HepG2 (cell line): ENCODE results near the gene MC3R.

Experiments used
- BHLHE40 ChIP-seq: IDR thresholded peaks from 2 replicates; pipeline ENCODE4 v1.6.1; 2011; ENCODE audit warnings: low read length, improper control_type of control experiment
- CTCF ChIP-seq: sonication (generic); formaldehyde crosslinking; IDR thresholded peaks from 2 replicates; pipeline ENCODE4 v1.5.0; 2020; ENCODE audit warnings: mild to moderate bottlenecking, missing genetic modification reagents, moderate library complexity
- GABPB1 ChIP-seq: IDR thresholded peaks from 2 replicates; pipeline ENCODE4 v1.6.1; 2016; ENCODE audit warnings: mild to moderate bottlenecking, missing genetic modification reagents, moderate library complexity, missing compliant biosample characterization
- GTF2F1 ChIP-seq: fragments of 150-350 bp; IDR thresholded peaks from 2 replicates; pipeline ENCODE4 v1.6.1; 2014; ENCODE audit warnings: low read length
- KMT2B ChIP-seq: IDR thresholded peaks from 2 replicates; pipeline ENCODE4 v1.6.1; 2016; ENCODE audit warnings: missing genetic modification reagents, missing compliant biosample characterization
- POLR2A ChIP-seq, 2 experiments: IDR thresholded peaks; 2 replicates each; pipeline ENCODE4 v1.6.1; 2011; ENCODE audit warnings: low read depth in 2 of 2, low read length in 2 of 2, mild to moderate bottlenecking in 1 of 2, moderate library complexity in 1 of 2; ENCODE audit not compliant: insufficient read depth in 1 of 2
- PRMT3 ChIP-seq: sonication (generic); formaldehyde crosslinking; IDR thresholded peaks from 2 replicates; pipeline ENCODE4 v1.8.1; 2022; ENCODE audit warnings: low read depth, mild to moderate bottlenecking, moderate library complexity, missing genetic modification reagents, borderline replicate concordance
- SALL1 ChIP-seq: sonication (generic); formaldehyde crosslinking; IDR thresholded peaks from 2 replicates; pipeline ENCODE4 v1.8.0; 2022; ENCODE audit warnings: mild to moderate bottlenecking, missing genetic modification reagents
- SMAD1 ChIP-seq: sonication (generic); formaldehyde crosslinking; IDR thresholded peaks from 2 replicates; pipeline ENCODE4 v1.4.0; 2020; ENCODE audit warnings: missing genetic modification reagents, low read depth, mild to moderate bottlenecking, borderline replicate concordance
- STAT5B ChIP-seq: sonication (generic); formaldehyde crosslinking; IDR thresholded peaks from 2 replicates; pipeline ENCODE4 v1.4.0; 2020; ENCODE audit warnings: missing genetic modification reagents
- ZNF558 ChIP-seq: sonication (generic); formaldehyde crosslinking; IDR thresholded peaks from 2 replicates; pipeline ENCODE4 v1.9.0; 2022; ENCODE audit warnings: mild to moderate bottlenecking, missing genetic modification reagents, borderline replicate concordance

GRCh38 chr20:56285496-56285895 is 37.0 kb downstream of the MC3R start:
- no peak for TF ChIP-seq STAT5B (CRISPR knock-in tag)
- no peak for TF ChIP-seq POLR2A (IDR thresholded peaks at IDR 0.05; ENCODE audit: insufficient read depth in 1 of 2, low read depth in 2 of 2, low read length in 2 of 2)
- no peak for TF ChIP-seq CTCF (CRISPR knock-in tag)
- no peak for TF ChIP-seq GABPB1 (CRISPR knock-in tag)
- TF ChIP-seq PRMT3 (CRISPR knock-in tag) = no peak
- no peak for TF ChIP-seq SALL1 (CRISPR knock-in tag)
- TF ChIP-seq GTF2F1 = no peak
- TF ChIP-seq SMAD1 (CRISPR knock-in tag) = no peak
- TF ChIP-seq KMT2B = no peak
- TF ChIP-seq BHLHE40 = no peak
- TF ChIP-seq ZNF558 (CRISPR knock-in tag) = no peak
